Measurements from ENCODE around the gene FTH1. TPM values are rescaled to one million over a fixed set of nuclear protein-coding genes. Genes with fewer than 3 reads are reported as not detected.
A peak's percentile ranks its signal among the peaks of the same experiment; 100 is the strongest.

Gene FTH1
- total RNA-seq, 1 experiment from 2014 or later = 1,565 TPM

GRCh38 chr11:61976420-61976800 lies 9.0 kb upstream of the FTH1 start:
- TF ChIP-seq, protein P1, sequence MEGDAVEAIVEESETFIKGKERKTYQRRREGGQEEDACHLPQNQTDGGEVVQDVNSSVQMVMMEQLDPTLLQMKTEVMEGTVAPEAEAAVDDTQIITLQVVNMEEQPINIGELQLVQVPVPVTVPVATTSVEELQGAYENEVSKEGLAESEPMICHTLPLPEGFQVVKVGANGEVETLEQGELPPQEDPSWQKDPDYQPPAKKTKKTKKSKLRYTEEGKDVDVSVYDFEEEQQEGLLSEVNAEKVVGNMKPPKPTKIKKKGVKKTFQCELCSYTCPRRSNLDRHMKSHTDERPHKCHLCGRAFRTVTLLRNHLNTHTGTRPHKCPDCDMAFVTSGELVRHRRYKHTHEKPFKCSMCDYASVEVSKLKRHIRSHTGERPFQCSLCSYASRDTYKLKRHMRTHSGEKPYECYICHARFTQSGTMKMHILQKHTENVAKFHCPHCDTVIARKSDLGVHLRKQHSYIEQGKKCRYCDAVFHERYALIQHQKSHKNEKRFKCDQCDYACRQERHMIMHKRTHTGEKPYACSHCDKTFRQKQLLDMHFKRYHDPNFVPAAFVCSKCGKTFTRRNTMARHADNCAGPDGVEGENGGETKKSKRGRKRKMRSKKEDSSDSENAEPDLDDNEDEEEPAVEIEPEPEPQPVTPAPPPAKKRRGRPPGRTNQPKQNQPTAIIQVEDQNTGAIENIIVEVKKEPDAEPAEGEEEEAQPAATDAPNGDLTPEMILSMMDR (IDR thresholded peaks at IDR 0.05; ENCODE audit: insufficient read depth in 1 of 2, low read depth in 1 of 2, low read length in 1 of 2, severe bottlenecking in 1 of 2, unreplicated experiment in 1 of 2) = no peak
- no peak for DNase-seq
- no peaks in the 10 kb centered on the region for H3K9me3 Mint-ChIP-seq (ENCODE audit: unreplicated experiment)
- ChIA-PET POLR2A (no interaction called here), CTCF (interaction anchor here (0.7 to 1.1 kb wide), 2 partner anchors 37 to 293 kb away, joined by 3 to 4 read pairs; partner anchors contain the start of gene SCGB2A2)
- H3K36me3 ChIP-seq (ENCODE audit: control insufficient read depth, insufficient read depth, low read length) = no peaks in the 10 kb centered on the region
- intact Hi-C loops (cut with micrococcal nuclease; ENCODE audit: unreplicated experiment) = no loop called here
- no peak overlapping the region for H3K27ac Mint-ChIP-seq (ENCODE audit: unreplicated experiment)
- no peaks in the 10 kb centered on the region for H3K27me3 Mint-ChIP-seq (ENCODE audit: insufficient read depth, unreplicated experiment)
- H3K9me3 ChIP-seq = no peaks in the 10 kb centered on the region
- no peak overlapping the region for H3K4me3 ChIP-seq (ENCODE audit: low read depth, low read length)
- no peak overlapping the region for H3K4me3 Mint-ChIP-seq (ENCODE audit: unreplicated experiment)
- H3K4me1 ChIP-seq = peaks cover 36% of the 10 kb centered on the region
- peaks cover 12% of the 10 kb centered on the region for H3K36me3 Mint-ChIP-seq (ENCODE audit: insufficient read depth, unreplicated experiment)
- no peaks in the 10 kb centered on the region for H3K27me3 ChIP-seq (replicated peaks; ENCODE audit: control insufficient read depth, insufficient read depth, low read length)
- BruUV-seq (replicated peaks) = no TSS peak
- H3K4me1 Mint-ChIP-seq (ENCODE audit: low read depth, unreplicated experiment) = peaks cover 34% of the 10 kb centered on the region

- no peaks in the 10 kb centered on the region for H3K36me3 ChIP-seq (ENCODE audit: control insufficient read depth, insufficient read depth, low read length)
- Mint-ChIP-seq H3K4me1 (ENCODE audit: low read depth, unreplicated experiment) (peaks cover 35% of the 10 kb centered on the region), H3K4me3 (ENCODE audit: unreplicated experiment) (no peak overlapping the region), H3K9me3 (ENCODE audit: unreplicated experiment) (no peaks in the 10 kb centered on the region), H3K36me3 (ENCODE audit: insufficient read depth, unreplicated experiment) (peaks cover 7% of the 10 kb centered on the region), H3K27ac (ENCODE audit: unreplicated experiment) (peak overlapping the region; percentile 80), H3K27me3 (ENCODE audit: insufficient read depth, unreplicated experiment) (no peaks in the 10 kb centered on the region)
- intact Hi-C loops (cut with micrococcal nuclease; ENCODE audit: unreplicated experiment) = no loop called here
- ChIA-PET CTCF (interaction anchor here (1.1 kb wide), 1 partner anchor 294 kb away, joined by 3 read pairs; the partner anchor contains the start of gene SCGB2A2), POLR2A (interaction anchor here (1.2 kb wide), 1 partner anchor 26 kb away, joined by 12 read pairs; the partner anchor contains the start of gene BEST1)
- no peaks in the 10 kb centered on the region for H3K27me3 ChIP-seq (replicated peaks; ENCODE audit: control insufficient read depth, insufficient read depth, low read length)
- TF ChIP-seq, protein P1 (IDR thresholded peaks at IDR 0.05; ENCODE audit: insufficient read depth in 1 of 2, low read depth in 1 of 2, low read length in 1 of 2, severe bottlenecking in 1 of 2, unreplicated experiment in 1 of 2) = no peak
- peaks cover 34% of the 10 kb centered on the region for H3K4me1 ChIP-seq
- BruUV-seq (replicated peaks) = no TSS peak
- no peaks in the 10 kb centered on the region for H3K9me3 ChIP-seq
- H3K4me3 ChIP-seq (ENCODE audit: low read depth, low read length) = no peak overlapping the region
- DNase-seq = no peak
Observed at GRCh38 chr11:61975638-61976419, 8.4 kb upstream of the FTH1 start.

DNA sequence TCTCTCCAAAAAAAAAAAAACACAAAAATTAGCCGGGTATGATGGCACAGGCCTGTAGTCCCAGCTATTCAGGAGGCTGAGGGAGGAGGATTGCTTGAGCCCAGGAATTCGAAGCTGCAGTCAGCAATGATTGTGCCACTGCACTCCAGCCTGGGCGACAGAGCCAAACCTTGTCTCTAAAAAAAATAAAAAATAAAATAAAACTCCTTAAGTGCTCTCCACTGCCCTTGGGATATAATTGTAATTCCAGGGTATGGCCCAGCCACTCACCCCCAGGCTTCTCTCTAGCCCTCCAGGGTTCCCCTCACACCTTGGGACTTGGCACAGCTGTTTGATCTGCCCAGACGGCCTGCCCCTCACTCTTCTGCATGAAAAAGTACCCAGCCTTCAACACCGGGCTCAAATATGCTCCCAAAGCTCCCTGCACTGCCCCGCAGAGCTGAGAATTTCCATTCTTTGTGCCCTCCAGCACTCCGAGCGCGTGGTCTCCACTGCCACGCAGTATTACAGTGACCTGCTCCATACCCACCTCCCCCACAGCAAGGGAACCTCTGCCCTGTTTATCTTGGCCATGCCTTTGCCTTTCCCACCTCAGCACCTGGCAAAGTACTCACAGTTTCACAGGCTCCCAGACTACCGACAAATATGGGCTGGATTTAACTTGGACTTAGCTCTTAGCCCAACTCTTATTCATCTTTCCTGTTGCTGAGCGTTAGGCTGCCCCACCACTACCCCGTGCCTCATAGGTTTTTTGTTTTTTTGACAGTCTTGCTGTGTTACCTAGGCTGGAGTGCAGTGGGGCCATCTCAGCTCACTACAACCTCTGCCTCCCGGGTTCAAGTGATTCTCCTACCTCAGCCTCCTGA lies 7.6 kb upstream of the FTH1 start:
- no peaks in the 10 kb centered on the region for H3K9me3 ChIP-seq
- TF ChIP-seq, protein P1 (IDR thresholded peaks at IDR 0.05; ENCODE audit: insufficient read depth in 1 of 2, low read depth in 1 of 2, low read length in 1 of 2, severe bottlenecking in 1 of 2, unreplicated experiment in 1 of 2) = no peak
- Mint-ChIP-seq H3K27ac (ENCODE audit: unreplicated experiment) (peak overlapping the region; percentile 80), H3K4me3 (ENCODE audit: unreplicated experiment) (no peak overlapping the region), H3K9me3 (ENCODE audit: unreplicated experiment) (no peaks in the 10 kb centered on the region), H3K36me3 (ENCODE audit: insufficient read depth, unreplicated experiment) (peaks cover 9% of the 10 kb centered on the region), H3K4me1 (ENCODE audit: low read depth, unreplicated experiment) (peaks cover 34% of the 10 kb centered on the region), H3K27me3 (ENCODE audit: insufficient read depth, unreplicated experiment) (no peaks in the 10 kb centered on the region)
- ChIA-PET POLR2A (interaction anchor here (0.5 to 1.2 kb wide), 2 partner anchors 10 to 25 kb away, joined by 5 to 12 read pairs; partner anchors contain the start of gene BEST1), CTCF (no interaction called here)
- DNase-seq = no peak
- H3K27me3 ChIP-seq (replicated peaks; ENCODE audit: control insufficient read depth, insufficient read depth, low read length) = no peaks in the 10 kb centered on the region
- intact Hi-C loops (cut with micrococcal nuclease; ENCODE audit: unreplicated experiment) = no loop called here
- H3K4me3 ChIP-seq (ENCODE audit: low read depth, low read length) = no peak overlapping the region
- no peaks in the 10 kb centered on the region for H3K36me3 ChIP-seq (ENCODE audit: control insufficient read depth, insufficient read depth, low read length)
- peaks cover 29% of the 10 kb centered on the region for H3K4me1 ChIP-seq
- no TSS peak for BruUV-seq (replicated peaks)
